C4-2B (cell line): ENCODE measurements around the gene LATS2.

Experiments used
- H3K27ac ChIP-seq: fragments of 450-650 bp; 2 replicates; pipeline ENCODE4 v1.5.1; 2017
- CTCF ChIP-seq: fragments of 450-650 bp; conservative IDR thresholded peaks from 2 replicates; pipeline ENCODE4 v1.5.1; 2017; ENCODE audit warnings: mild to moderate bottlenecking
- ZFX ChIP-seq: fragments of 450-650 bp; IDR thresholded peaks from 2 replicates; pipeline ENCODE4 v1.6.1; 2017

LATS2 gene

GRCh38 chr13:20983386-20983785 lies 78.0 kb downstream of the LATS2 start:
- no peak for TF ChIP-seq CTCF
- TF ChIP-seq ZFX: no peak
- H3K27ac ChIP-seq: no peak overlapping the region

- H3K27ac ChIP-seq: no peak overlapping the region
Measured at GRCh38 chr13:20981370-20982095, 79.9 kb downstream of the LATS2 start.

GRCh38 chr13:20980899-20981298 lies 80.5 kb downstream of the LATS2 start:
- TF ChIP-seq ZFX (no peak), CTCF (no peak)
- H3K27ac ChIP-seq: no peak overlapping the region

More at GRCh38 chr13:20981370-20982095, 79.9 kb downstream of the LATS2 start:
- no peak for TF ChIP-seq ZFX
- TF ChIP-seq CTCF: no peak

GRCh38 chr13:20980430-20980829 lies 81.0 kb downstream of the LATS2 start:
- no peak for TF ChIP-seq ZFX
- no peak for TF ChIP-seq CTCF
- H3K27ac ChIP-seq: no peak overlapping the region

GRCh38 chr13:20977394-20977793 lies 84.0 kb downstream of the LATS2 start:
- H3K27ac ChIP-seq: no peak overlapping the region
- TF ChIP-seq CTCF (no peak), ZFX (no peak)

GRCh38 chr13:20974981-20975585 lies 86.3 kb downstream of the LATS2 start:
- TF ChIP-seq CTCF (no peak), ZFX (no peak)
- H3K27ac ChIP-seq: no peak overlapping the region

- no peak overlapping the region for H3K27ac ChIP-seq
- TF ChIP-seq CTCF (no peak), ZFX (no peak)
Measured at GRCh38 chr13:20973886-20974425, 87.4 kb downstream of the LATS2 start.
